ENCODE data around the gene IGF2BP2.

Gene IGF2BP2

GRCh38 chr3:185796431-185797107, 28.3 kb downstream of the IGF2BP2 start:
- H3K27ac ChIP-seq (replicated peaks; ENCODE audit: low read length) = no peak overlapping the region

DNA sequence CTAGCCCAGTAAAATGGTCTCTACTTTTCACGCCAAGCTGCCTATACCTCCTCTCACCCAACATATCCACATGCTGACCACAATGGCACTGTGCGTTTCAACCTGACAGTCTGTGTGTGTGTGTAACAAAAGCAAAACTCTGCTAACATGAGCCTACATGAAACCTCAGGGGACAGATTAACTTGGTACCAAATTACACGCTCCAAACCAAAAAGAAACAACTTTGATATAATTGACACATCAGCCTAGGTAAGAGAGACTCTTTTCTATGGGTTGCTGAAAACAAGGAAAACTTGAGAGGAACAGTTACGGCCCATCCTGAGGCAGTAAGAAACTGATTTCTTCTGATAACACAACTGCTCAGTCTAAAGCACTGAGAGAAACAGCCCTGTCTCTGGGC, 31.5 kb downstream of the IGF2BP2 start:
- no peak overlapping the region for H4K91ac ChIP-seq (ENCODE audit: low read depth, low read length, poor library complexity)
- peaks cover 8% of the 10 kb centered on the region for H3K79me1 ChIP-seq (ENCODE audit: low read depth, low read length)
- H3K4me3 ChIP-seq (ENCODE audit: low read length in 2 of 2) = no peak overlapping the region
- H3K14ac ChIP-seq (ENCODE audit: low read length) = no peak overlapping the region
- H3K23ac ChIP-seq (ENCODE audit: low read depth, low read length, poor library complexity) = no peak overlapping the region
- no peak overlapping the region for H4K8ac ChIP-seq (ENCODE audit: low read depth, low read length)
- no peak overlapping the region for H2AK5ac ChIP-seq (ENCODE audit: low read depth, low read length)
- no peak overlapping the region for H2BK15ac ChIP-seq (ENCODE audit: low read length)
- no peak overlapping the region for H3K18ac ChIP-seq (ENCODE audit: low read length)
- no peak overlapping the region for H3K9ac ChIP-seq (ENCODE audit: low read depth, low read length, poor library complexity)
- H3K9me3 ChIP-seq (replicated peaks in 1 of 2; ENCODE audit: control insufficient read depth in 2 of 2, insufficient read depth in 1 of 2, low read depth in 1 of 2, low read length in 2 of 2) = no peaks in the 10 kb centered on the region
- H2BK5ac ChIP-seq (ENCODE audit: low read length) = no peak overlapping the region
- WGBS, 2 donors (ENCODE audit: extremely low coverage in 2 of 2, insufficient read length in 2 of 2, insufficient replicate concordance in 1 of 2) = no CpG with 5 or more reads among the region's 4 CpGs
- H3K4me1 ChIP-seq (ENCODE audit: control insufficient read depth in 2 of 2, insufficient read depth in 1 of 2, low read depth in 1 of 2, low read length in 2 of 2) = peaks cover 0 to 8% of the 10 kb centered on the region in 2 donors
- no peak for DNase-seq (ENCODE audit: low spot score)
- H3K27me3 ChIP-seq (ENCODE audit: control insufficient read depth in 3 of 3, insufficient read depth in 3 of 3, low read depth in 1 of 3, low read length in 3 of 3) = no peaks in the 10 kb centered on the region
- H3K4ac ChIP-seq (ENCODE audit: low read length) = no peak overlapping the region
- H2BK120ac ChIP-seq (ENCODE audit: low read depth, low read length) = no peak overlapping the region
- no peak overlapping the region for H3K27ac ChIP-seq (replicated peaks; ENCODE audit: low read length)
- H3K36me3 ChIP-seq (replicated peaks in 1 of 2; ENCODE audit: control insufficient read depth in 2 of 2, insufficient read depth in 2 of 2, low read length in 2 of 2) = peaks cover 0 to 13% of the 10 kb centered on the region in 2 donors
- H2BK12ac ChIP-seq (ENCODE audit: low read length) = no peak overlapping the region
- no peak overlapping the region for H3K4me2 ChIP-seq (ENCODE audit: insufficient read depth, low read length, poor library complexity, severe bottlenecking)
- H2AFZ ChIP-seq (ENCODE audit: low read length) = no peak overlapping the region

More at GRCh38 chr3:185796431-185797107, 28.3 kb downstream of the IGF2BP2 start:
- no peak overlapping the region for H2BK5ac ChIP-seq (ENCODE audit: low read length)
- H3K14ac ChIP-seq (ENCODE audit: low read length) = no peak overlapping the region
- peaks cover 0 to 9% of the 10 kb centered on the region in 2 donors for H3K9me3 ChIP-seq (replicated peaks in 1 of 2; ENCODE audit: control insufficient read depth in 2 of 2, insufficient read depth in 1 of 2, low read depth in 1 of 2, low read length in 2 of 2)
- H3K18ac ChIP-seq (ENCODE audit: low read length) = no peak overlapping the region
- no peaks in the 10 kb centered on the region for H3K27me3 ChIP-seq (ENCODE audit: control insufficient read depth in 3 of 3, insufficient read depth in 3 of 3, low read depth in 1 of 3, low read length in 3 of 3)
- H3K4me1 ChIP-seq (ENCODE audit: control insufficient read depth in 2 of 2, insufficient read depth in 1 of 2, low read depth in 1 of 2, low read length in 2 of 2) = peaks cover 0 to 8% of the 10 kb centered on the region in 2 donors
- peaks cover 11% of the 10 kb centered on the region for H3K79me1 ChIP-seq (ENCODE audit: low read depth, low read length)
- no peak overlapping the region for H2BK120ac ChIP-seq (ENCODE audit: low read depth, low read length)
- no peak overlapping the region for H2BK15ac ChIP-seq (ENCODE audit: low read length)
- no peak overlapping the region for H3K4ac ChIP-seq (ENCODE audit: low read length)
- no peak overlapping the region for H2BK12ac ChIP-seq (ENCODE audit: low read length)
- no peak overlapping the region for H4K91ac ChIP-seq (ENCODE audit: low read depth, low read length, poor library complexity)
- no CpG with 5 or more reads among the region's 7 CpGs for WGBS, 2 donors (ENCODE audit: extremely low coverage in 2 of 2, insufficient read length in 2 of 2, insufficient replicate concordance in 1 of 2)
- H3K36me3 ChIP-seq (replicated peaks in 1 of 2; ENCODE audit: control insufficient read depth in 2 of 2, insufficient read depth in 2 of 2, low read length in 2 of 2) = peaks cover 0 to 7% of the 10 kb centered on the region in 2 donors
- no peak overlapping the region for H3K4me3 ChIP-seq (ENCODE audit: low read length in 2 of 2)
- H3K9ac ChIP-seq (ENCODE audit: low read depth, low read length, poor library complexity) = no peak overlapping the region
- no peak overlapping the region for H3K4me2 ChIP-seq (ENCODE audit: insufficient read depth, low read length, poor library complexity, severe bottlenecking)
- H2AK5ac ChIP-seq (ENCODE audit: low read depth, low read length) = no peak overlapping the region
- H4K8ac ChIP-seq (ENCODE audit: low read depth, low read length) = no peak overlapping the region
- no peak overlapping the region for H3K23ac ChIP-seq (ENCODE audit: low read depth, low read length, poor library complexity)
- H2AFZ ChIP-seq (ENCODE audit: low read length) = no peak overlapping the region
- no peak for DNase-seq (ENCODE audit: low spot score)

GRCh38 chr3:185792955-185793354, 31.9 kb downstream of the IGF2BP2 start:
- H2BK120ac ChIP-seq (ENCODE audit: low read depth, low read length) = no peak overlapping the region
- H3K79me1 ChIP-seq (ENCODE audit: low read depth, low read length) = peaks cover 8% of the 10 kb centered on the region
- no peak overlapping the region for H3K4me2 ChIP-seq (ENCODE audit: insufficient read depth, low read length, poor library complexity, severe bottlenecking)
- H3K4me1 ChIP-seq (ENCODE audit: control insufficient read depth in 2 of 2, insufficient read depth in 1 of 2, low read depth in 1 of 2, low read length in 2 of 2) = peaks cover 0 to 8% of the 10 kb centered on the region in 2 donors
- no peak overlapping the region for H2BK15ac ChIP-seq (ENCODE audit: low read length)
- no peak overlapping the region for H3K14ac ChIP-seq (ENCODE audit: low read length)
- H2AFZ ChIP-seq (ENCODE audit: low read length) = no peak overlapping the region
- no peaks in the 10 kb centered on the region for H3K27me3 ChIP-seq (ENCODE audit: control insufficient read depth in 3 of 3, insufficient read depth in 3 of 3, low read depth in 1 of 3, low read length in 3 of 3)
- no CpG with 5 or more reads among the region's 3 CpGs for WGBS, 2 donors (ENCODE audit: extremely low coverage in 2 of 2, insufficient read length in 2 of 2, insufficient replicate concordance in 1 of 2)
- no peak overlapping the region for H3K9ac ChIP-seq (ENCODE audit: low read depth, low read length, poor library complexity)
- H2BK12ac ChIP-seq (ENCODE audit: low read length) = no peak overlapping the region
- DNase-seq (ENCODE audit: low spot score) = no peak
- H2AK5ac ChIP-seq (ENCODE audit: low read depth, low read length) = no peak overlapping the region
- no peaks in the 10 kb centered on the region for H3K9me3 ChIP-seq (replicated peaks in 1 of 2; ENCODE audit: control insufficient read depth in 2 of 2, insufficient read depth in 1 of 2, low read depth in 1 of 2, low read length in 2 of 2)
- no peak overlapping the region for H3K4ac ChIP-seq (ENCODE audit: low read length)
- no peak overlapping the region for H2BK5ac ChIP-seq (ENCODE audit: low read length)
- no peak overlapping the region for H3K27ac ChIP-seq (replicated peaks; ENCODE audit: low read length)
- H3K4me3 ChIP-seq (ENCODE audit: low read length in 2 of 2) = no peak overlapping the region
- no peak overlapping the region for H4K91ac ChIP-seq (ENCODE audit: low read depth, low read length, poor library complexity)
- no peak overlapping the region for H4K8ac ChIP-seq (ENCODE audit: low read depth, low read length)
- H3K23ac ChIP-seq (ENCODE audit: low read depth, low read length, poor library complexity) = no peak overlapping the region
- H3K18ac ChIP-seq (ENCODE audit: low read length) = no peak overlapping the region
- H3K36me3 ChIP-seq (replicated peaks in 1 of 2; ENCODE audit: control insufficient read depth in 2 of 2, insufficient read depth in 2 of 2, low read length in 2 of 2) = peaks cover 0 to 13% of the 10 kb centered on the region in 2 donors

DNA sequence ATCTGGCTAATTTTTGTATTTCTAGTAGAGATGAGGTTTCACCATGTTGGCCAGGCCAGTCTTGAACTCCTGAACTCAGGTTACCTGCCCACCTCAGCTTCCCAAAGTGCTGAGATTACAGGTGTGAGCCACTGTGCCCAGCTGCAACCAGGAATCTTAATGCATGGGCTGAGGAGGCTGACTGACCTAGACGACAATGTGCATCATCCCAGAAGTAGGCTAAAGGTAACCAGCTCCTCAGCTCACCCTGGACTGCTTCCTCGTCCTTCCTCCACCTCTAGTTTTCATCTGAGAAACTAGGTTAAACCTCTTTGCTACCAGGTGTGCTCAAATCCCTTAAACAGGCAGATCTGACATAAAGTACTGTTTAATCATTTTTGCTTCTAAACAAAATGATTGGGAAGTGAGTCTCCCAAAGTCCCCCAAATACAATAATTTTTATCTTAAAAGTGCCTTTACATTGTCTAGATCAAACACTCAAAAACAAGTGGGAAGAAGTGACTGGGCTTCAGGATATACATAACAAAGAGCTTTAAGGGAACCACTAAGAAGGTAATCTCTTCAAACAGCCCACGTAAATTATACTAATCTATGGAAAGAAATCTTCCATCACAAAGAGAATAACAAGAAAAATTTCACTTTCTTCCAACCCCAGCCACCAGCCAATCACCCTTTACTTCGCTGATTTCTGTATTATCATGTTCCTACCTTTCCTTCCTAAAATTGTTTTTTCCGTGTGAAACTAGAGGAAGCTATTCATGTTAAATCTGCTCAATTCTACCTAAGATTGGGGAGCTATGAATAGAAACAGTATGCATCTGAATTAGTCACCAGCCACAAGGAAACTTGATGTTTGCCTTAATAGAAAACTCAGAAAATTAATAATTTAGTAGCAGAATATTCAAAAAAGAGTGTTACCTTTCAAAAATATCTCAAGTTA, 34.7 kb downstream of the IGF2BP2 start:
- no peak overlapping the region for H2BK15ac ChIP-seq (ENCODE audit: low read length)
- no peak overlapping the region for H3K18ac ChIP-seq (ENCODE audit: low read length)
- H3K9ac ChIP-seq (ENCODE audit: low read depth, low read length, poor library complexity) = no peak overlapping the region
- no peak overlapping the region for H4K91ac ChIP-seq (ENCODE audit: low read depth, low read length, poor library complexity)
- no peak for DNase-seq (ENCODE audit: low spot score)
- H2BK12ac ChIP-seq (ENCODE audit: low read length) = no peak overlapping the region
- no peak overlapping the region for H3K4me3 ChIP-seq (ENCODE audit: low read length in 2 of 2)
- no CpG with 5 or more reads among the region's 5 CpGs for WGBS, 2 donors (ENCODE audit: extremely low coverage in 2 of 2, insufficient read length in 2 of 2, insufficient replicate concordance in 1 of 2)
- peaks cover 0 to 5% of the 10 kb centered on the region in 2 donors for H3K4me1 ChIP-seq (ENCODE audit: control insufficient read depth in 2 of 2, insufficient read depth in 1 of 2, low read depth in 1 of 2, low read length in 2 of 2)
- no peaks in the 10 kb centered on the region for H3K9me3 ChIP-seq (replicated peaks in 1 of 2; ENCODE audit: control insufficient read depth in 2 of 2, insufficient read depth in 1 of 2, low read depth in 1 of 2, low read length in 2 of 2)
- no peak overlapping the region for H2BK5ac ChIP-seq (ENCODE audit: low read length)
- H3K36me3 ChIP-seq (replicated peaks in 1 of 2; ENCODE audit: control insufficient read depth in 2 of 2, insufficient read depth in 2 of 2, low read length in 2 of 2) = peaks cover 0 to 18% of the 10 kb centered on the region in 2 donors
- peaks cover 4% of the 10 kb centered on the region for H3K79me1 ChIP-seq (ENCODE audit: low read depth, low read length)
- H4K8ac ChIP-seq (ENCODE audit: low read depth, low read length) = no peak overlapping the region
- H2AK5ac ChIP-seq (ENCODE audit: low read depth, low read length) = no peak overlapping the region
- no peak overlapping the region for H2BK120ac ChIP-seq (ENCODE audit: low read depth, low read length)
- H3K27ac ChIP-seq (replicated peaks; ENCODE audit: low read length) = no peak overlapping the region
- H3K23ac ChIP-seq (ENCODE audit: low read depth, low read length, poor library complexity) = no peak overlapping the region
- no peak overlapping the region for H3K4me2 ChIP-seq (ENCODE audit: insufficient read depth, low read length, poor library complexity, severe bottlenecking)
- H3K14ac ChIP-seq (ENCODE audit: low read length) = no peak overlapping the region
- no peaks in the 10 kb centered on the region for H3K27me3 ChIP-seq (ENCODE audit: control insufficient read depth in 3 of 3, insufficient read depth in 3 of 3, low read depth in 1 of 3, low read length in 3 of 3)
- H2AFZ ChIP-seq (ENCODE audit: low read length) = no peak overlapping the region
- no peak overlapping the region for H3K4ac ChIP-seq (ENCODE audit: low read length)

All from neuronal stem cell (in vitro differentiated cells).